Skeletal muscle tissue (tissue), 4 donors: ENCODE measurements around the gene PLVAP. TPM values are rescaled to one million over a fixed set of nuclear protein-coding genes. Genes with fewer than 3 reads are reported as not detected.

Source experiments
- H3K27ac ChIP-seq: one replicate; pipeline ENCODE4 v1.7.0; 2013; ENCODE audit warnings: mild to moderate bottlenecking, low read depth, low read length, inconsistent platforms
- H3K27me3 ChIP-seq, 3 donors: one replicate each; pipeline ENCODE4 v1.7.0; 2013; ENCODE audit warnings: low read length in 3 of 3; ENCODE audit not compliant: control insufficient read depth in 3 of 3, insufficient read depth in 3 of 3
- H3K36me3 ChIP-seq, 3 donors: one replicate each; pipeline ENCODE4 v1.7.0; 2013; ENCODE audit warnings: low read length in 3 of 3; ENCODE audit not compliant: control insufficient read depth in 3 of 3, insufficient read depth in 3 of 3
- H3K4me1 ChIP-seq, 3 donors: one replicate each; pipeline ENCODE4 v1.7.0; 2013; ENCODE audit warnings: low read length in 3 of 3, mild to moderate bottlenecking in 3 of 3; ENCODE audit not compliant: control insufficient read depth in 3 of 3, insufficient read depth in 3 of 3
- H3K4me3 ChIP-seq, 3 donors: one replicate each; pipeline ENCODE4 v1.7.0; 2013; ENCODE audit warnings: low read length in 3 of 3
- H3K9ac ChIP-seq, 3 donors: one replicate each; pipeline ENCODE4 v1.7.0; 2013; ENCODE audit warnings: low read length in 3 of 3, mild to moderate bottlenecking in 3 of 3, moderate library complexity in 2 of 3, low read depth in 1 of 3
- H3K9me3 ChIP-seq, 3 donors: one replicate each; pipeline ENCODE4 v1.7.0; 2013; ENCODE audit warnings: low read length in 3 of 3; ENCODE audit not compliant: control insufficient read depth in 3 of 3
- total RNA-seq: library from RNA; depleted of rRNA; stranded (reverse); fragments of >200 nt; gene quantifications from one replicate; pipeline ENCODE4 v1.2.3, GENCODE V29; 2014
- donor health status: Osteomylitis.

PLVAP gene
- total RNA-seq, 1 donor from 2014 or later = 12.5 TPM

DNA sequence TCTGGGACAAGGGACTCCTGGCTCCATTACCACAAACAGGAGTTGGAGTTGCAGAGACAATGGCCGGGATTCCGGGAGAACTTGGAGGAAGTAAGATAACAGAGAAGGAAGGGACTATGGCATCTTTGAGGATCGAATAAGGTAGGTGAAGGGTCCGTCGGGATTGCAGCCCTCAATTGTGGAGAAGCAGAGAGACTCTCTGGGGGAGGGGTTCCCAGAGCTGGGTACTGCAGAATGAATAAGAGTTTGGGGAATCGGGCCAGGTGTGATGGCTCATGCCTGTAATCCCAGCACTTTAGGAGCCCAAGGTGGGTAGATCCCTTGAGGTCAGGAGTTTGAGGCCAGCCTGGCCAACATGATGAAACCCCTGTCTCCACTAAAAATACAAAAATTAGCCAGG lies 24.5 kb upstream of the PLVAP start:
- H3K27me3 ChIP-seq = peaks cover 0 to 8% (median 0%) of the 10 kb centered on the region in 3 donors
- peaks cover under 1 to 16% (median 11%) of the 10 kb centered on the region in 3 donors for H3K4me1 ChIP-seq
- H3K9ac ChIP-seq = no peak overlapping the region
- H3K27ac ChIP-seq = no peak overlapping the region
- no peak overlapping the region for H3K4me3 ChIP-seq
- H3K9me3 ChIP-seq = no peaks in the 10 kb centered on the region
- no peaks in the 10 kb centered on the region for H3K36me3 ChIP-seq

DNA sequence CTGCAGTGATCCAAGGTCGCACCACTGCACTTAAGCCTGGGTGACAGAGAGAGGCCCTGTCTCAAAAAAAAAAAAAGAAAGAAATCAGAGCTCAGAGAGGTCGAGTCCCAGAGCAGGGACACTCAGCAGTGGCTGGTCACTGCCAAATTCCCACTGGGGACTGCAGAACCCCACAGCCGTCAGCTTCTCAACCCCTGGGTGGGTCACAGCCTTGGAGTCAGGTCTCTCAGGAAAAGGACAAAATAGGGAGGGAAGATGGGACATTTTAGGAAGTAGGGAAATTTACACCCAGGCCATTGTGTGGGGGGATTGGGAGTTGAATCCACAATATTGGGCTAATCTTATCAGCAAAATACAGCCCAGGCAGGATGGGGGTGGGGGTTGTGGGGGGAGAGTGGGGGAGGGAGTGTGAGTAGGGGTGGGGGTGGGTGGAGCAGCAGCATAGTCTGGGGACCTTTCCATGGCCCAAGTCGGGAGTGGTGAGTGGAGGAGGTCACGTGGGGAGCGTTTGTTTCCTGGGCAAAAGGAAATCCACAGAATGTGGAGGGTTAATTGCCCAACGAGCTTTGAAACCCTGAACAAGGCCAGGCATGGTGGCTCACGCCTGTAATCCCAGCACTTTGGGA lies 21.9 kb upstream of the PLVAP start:
- Histone ChIP-seq H3K4me1 (peaks cover 0 to 9% (median 6%) of the 10 kb centered on the region in 3 donors), H3K9me3 (no peaks in the 10 kb centered on the region), H3K36me3 (no peaks in the 10 kb centered on the region), H3K9ac (no peak overlapping the region), H3K27me3 (peaks cover 1 to 16% (median 9%) of the 10 kb centered on the region in 3 donors), H3K4me3 (no peak overlapping the region), H3K27ac (no peak overlapping the region)

DNA sequence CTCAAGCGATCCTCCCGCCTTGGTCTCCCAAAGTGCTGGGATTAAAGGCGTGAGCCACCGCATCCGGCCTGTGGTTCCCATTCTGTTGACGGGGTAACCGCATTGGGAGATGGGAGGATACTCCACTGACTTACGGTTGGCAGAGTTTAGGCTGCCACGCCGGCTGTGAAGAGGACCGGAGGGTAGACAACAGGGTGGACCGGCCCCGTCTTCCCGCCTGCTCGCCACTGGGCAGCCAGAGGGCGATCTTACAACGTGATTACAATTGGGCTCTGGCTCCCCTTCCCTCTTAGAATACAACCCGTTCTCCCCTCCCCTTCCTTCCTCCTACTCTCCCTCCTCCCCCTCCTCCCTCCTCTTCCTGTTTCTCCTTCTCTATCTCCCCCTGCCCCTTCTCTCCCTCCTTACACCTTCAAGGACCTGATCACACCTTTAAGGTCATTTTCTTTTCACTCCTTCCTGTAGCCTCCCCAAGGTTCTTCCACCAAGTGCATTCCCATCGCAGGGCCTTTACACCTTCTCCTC lies 17.8 kb upstream of the PLVAP start:
- Histone ChIP-seq H3K27ac (no peak overlapping the region), H3K4me3 (no peak overlapping the region), H3K36me3 (no peaks in the 10 kb centered on the region), H3K4me1 (peaks cover 11 to 23% (median 15%) of the 10 kb centered on the region in 3 donors), H3K27me3 (peaks cover 7 to 41% (median 22%) of the 10 kb centered on the region in 3 donors), H3K9me3 (no peaks in the 10 kb centered on the region), H3K9ac (no peak overlapping the region)

DNA sequence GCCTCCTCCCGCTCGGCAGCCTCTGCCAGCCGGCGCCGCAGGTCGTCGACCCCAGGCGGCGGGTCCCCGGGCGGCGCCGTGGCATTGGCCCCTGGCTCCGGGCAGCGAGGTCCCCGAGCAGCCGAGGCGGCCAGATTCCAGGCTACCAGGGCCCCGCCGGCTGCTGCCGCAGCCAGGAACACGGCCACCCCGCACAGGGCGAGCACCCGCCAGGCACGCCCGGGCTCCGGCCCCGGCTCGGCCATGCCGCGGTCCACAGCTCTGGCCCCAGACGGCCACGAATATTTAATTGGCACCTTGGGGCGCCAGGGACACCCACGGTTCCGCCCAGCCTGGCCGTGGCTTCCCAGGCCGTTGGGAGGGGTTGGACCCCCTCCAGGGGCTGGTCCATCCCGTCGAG lies 16.8 kb upstream of the PLVAP start, which contains the start of gene CCDC194:
Gene CCDC194 (minus strand): TSS at position 283 of the 400 bp plus-strand sequence. CDS start 38 bp downstream, at position 245.
- Histone ChIP-seq H3K27ac (no peak within 1 kb of the TSS), H3K9me3 (no peaks in the 10 kb centered on the region), H3K36me3 (no peaks in the 10 kb centered on the region), H3K9ac (no peak within 1 kb of the TSS), H3K4me1 (peaks cover 11 to 23% (median 15%) of the 10 kb centered on the region in 3 donors), H3K27me3 (peaks cover 7 to 42% (median 22%) of the 10 kb centered on the region in 3 donors), H3K4me3 (no peak within 1 kb of the TSS)

DNA sequence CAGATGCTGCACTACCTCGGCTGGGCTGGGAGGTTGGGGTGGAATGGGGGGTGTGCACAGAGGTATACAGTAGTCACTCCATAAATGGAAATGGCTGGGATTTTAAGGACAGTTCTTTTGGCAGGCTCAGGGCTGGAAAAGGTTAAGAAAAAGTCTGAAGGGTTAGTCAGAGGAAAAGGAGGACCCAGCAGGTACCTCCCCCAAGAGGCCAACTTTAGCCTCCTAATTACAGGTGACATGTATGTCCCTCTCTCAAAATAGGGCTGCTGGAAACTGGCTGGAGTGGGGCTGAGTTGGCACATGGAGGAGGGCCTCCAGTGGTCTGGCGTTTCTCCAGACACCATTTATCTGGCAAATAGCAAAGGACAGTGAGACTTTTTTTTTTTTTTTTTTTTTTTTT lies 15.9 kb upstream of the PLVAP start:
- no peak overlapping the region for H3K9ac ChIP-seq
- H3K36me3 ChIP-seq = no peaks in the 10 kb centered on the region
- H3K4me3 ChIP-seq = no peak overlapping the region
- H3K9me3 ChIP-seq = no peaks in the 10 kb centered on the region
- H3K27me3 ChIP-seq = peaks cover 7 to 42% (median 22%) of the 10 kb centered on the region in 3 donors
- no peak overlapping the region for H3K27ac ChIP-seq
- H3K4me1 ChIP-seq = peaks cover 11 to 23% (median 15%) of the 10 kb centered on the region in 3 donors

DNA sequence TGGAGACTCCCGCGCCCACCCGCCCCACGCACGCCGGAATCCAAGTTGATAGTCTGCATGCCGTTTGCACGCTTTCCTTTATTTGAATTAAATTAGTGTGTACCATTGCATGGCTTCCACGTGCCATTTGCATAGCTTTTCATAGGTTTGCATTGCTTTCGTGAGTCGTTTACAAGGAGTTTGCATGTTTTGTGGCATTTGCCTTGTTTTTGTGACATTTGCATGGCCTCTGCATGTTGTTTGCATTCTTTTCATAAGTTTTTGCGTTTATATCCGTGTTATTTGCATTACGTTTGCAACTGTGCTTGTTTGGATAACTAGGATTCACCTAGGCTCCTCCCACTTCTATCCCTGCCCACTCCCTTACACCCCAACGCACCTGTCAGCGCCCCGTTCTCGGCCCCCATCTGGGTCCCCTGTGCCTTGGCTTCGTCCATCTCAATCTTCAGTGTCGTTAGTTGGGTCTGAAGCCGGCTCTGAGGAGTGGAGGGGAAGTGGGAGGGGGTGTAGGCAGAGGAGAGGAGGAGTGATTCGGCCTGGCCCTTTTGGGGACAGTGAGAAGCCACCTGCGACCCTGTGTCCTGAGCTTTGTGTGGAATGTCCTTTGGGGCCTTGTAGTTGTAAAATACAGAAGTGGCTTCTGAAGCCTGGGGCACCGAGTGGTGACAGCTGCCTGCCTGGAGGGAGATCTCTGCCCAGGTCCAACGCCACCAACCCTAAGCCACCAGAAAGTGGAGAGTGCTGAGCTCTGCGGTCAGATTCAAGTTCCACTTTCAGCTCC lies 14.4 kb upstream of the PLVAP start:
- Histone ChIP-seq H3K36me3 (no peaks in the 10 kb centered on the region), H3K9ac (peak overlapping the region in 2 of 3 donors; percentile 23 to 27), H3K27ac (no peak overlapping the region), H3K4me1 (peaks cover 11 to 23% (median 15%) of the 10 kb centered on the region in 3 donors), H3K27me3 (peaks cover 7 to 42% (median 22%) of the 10 kb centered on the region in 3 donors), H3K4me3 (peak overlapping the region; percentile 52 to 67 (median 65)), H3K9me3 (no peaks in the 10 kb centered on the region)

DNA sequence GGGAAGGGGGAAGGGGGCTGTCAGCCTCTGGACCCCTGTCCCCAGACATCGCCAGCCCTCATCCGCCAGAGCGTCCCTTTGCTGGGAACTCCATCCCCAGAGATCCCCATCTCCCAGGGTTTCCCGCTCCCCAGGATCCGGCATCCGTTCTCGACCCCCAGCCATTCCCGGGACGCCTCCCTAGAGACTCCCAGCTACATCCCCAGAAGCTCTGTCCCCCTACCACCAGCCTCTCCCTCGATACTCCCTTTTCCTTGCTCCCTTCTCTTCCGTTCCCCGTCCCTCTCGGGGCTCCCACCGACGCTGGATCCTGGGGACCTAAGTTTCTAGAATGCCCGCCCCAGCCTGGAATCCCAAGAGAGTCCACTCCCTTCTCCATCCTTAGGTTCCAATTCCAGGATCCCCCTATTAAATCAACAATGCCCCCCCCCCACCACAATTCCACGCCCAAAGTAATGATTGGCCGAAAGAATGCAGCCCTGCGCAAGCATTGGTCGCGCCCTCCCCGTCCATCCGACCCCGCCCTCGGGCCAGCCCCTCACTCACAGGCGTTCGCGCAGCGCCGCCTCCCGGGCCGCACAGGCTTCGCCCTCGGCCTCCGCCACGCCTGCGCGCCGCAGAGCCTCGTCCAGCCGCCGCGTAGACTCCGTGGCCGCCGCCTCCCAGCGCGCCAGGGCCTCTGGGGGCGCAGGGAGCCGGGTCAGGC lies 13.7 kb upstream of the PLVAP start:
- Histone ChIP-seq H3K27me3 (peaks cover 7 to 42% (median 22%) of the 10 kb centered on the region in 3 donors), H3K4me3 (peak overlapping the region; percentile 65 to 73 (median 68)), H3K9ac (peak overlapping the region in 2 of 3 donors; percentile 54 to 62), H3K27ac (no peak overlapping the region), H3K9me3 (no peaks in the 10 kb centered on the region), H3K4me1 (peaks cover 11 to 23% (median 16%) of the 10 kb centered on the region in 3 donors), H3K36me3 (no peaks in the 10 kb centered on the region)

DNA sequence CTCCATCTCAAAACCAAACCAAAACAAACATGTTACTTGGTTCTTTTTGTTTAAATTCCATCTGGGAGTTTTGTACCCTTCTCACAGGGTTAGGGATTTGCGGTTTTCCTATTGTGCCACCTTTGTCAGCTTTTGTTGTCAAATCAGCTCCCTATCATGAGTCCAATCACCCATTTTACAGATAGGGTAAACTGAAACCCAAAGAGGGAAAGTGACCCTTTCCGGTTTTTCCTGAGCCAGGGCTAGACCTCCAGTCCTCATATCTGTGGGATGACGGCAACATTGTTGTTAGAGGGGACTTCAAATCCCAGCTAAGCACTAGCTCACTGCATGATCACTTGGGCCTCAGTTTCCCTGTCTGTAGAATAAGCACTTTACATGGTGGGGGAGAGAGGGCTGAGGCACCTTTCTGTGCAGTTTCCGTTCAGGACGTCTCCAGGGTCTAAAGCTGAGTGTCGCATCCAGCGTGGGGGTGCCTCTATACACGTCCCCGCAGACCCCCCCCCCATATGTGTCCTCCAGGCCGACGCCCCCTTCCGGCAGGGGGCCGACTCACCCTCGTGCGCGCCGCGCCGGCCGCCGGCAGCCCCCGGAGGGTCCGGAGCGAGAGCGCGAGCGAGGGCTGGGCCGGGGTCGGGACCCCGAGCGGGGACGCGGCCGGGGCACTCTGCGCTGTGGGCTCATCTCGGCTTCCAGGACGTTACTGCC lies 13.0 kb upstream of the PLVAP start:
- peak overlapping the region in 2 of 3 donors; percentile 54 to 62 for H3K9ac ChIP-seq
- peaks cover 7 to 42% (median 22%) of the 10 kb centered on the region in 3 donors for H3K27me3 ChIP-seq
- no peaks in the 10 kb centered on the region for H3K36me3 ChIP-seq
- H3K4me3 ChIP-seq = peak overlapping the region; percentile 65 to 73 (median 68)
- peaks cover 11 to 23% (median 19%) of the 10 kb centered on the region in 3 donors for H3K4me1 ChIP-seq
- no peaks in the 10 kb centered on the region for H3K9me3 ChIP-seq
- no peak overlapping the region for H3K27ac ChIP-seq

DNA sequence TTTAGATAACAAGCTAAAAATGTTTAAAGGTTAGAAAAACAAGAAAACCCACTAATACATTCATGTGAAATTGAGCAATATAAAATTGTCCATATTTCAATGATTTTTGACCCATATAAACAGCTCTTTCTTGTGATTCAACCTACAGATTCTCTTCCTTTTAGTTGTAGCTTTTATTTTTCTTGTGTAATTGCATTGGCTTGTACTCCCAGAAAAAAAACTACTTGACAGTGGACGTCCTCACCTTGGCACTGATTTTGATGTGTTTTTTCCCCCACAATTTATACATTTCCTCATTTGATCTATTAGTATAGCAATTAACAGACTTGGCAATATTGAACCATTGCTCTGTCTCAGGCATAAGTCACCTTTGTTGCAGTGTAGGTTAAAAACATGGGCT lies 12.1 kb upstream of the PLVAP start:
- Histone ChIP-seq H3K9me3 (no peaks in the 10 kb centered on the region), H3K9ac (no peak overlapping the region), H3K36me3 (no peaks in the 10 kb centered on the region), H3K4me3 (no peak overlapping the region), H3K27me3 (peaks cover 7 to 37% (median 15%) of the 10 kb centered on the region in 3 donors), H3K4me1 (peaks cover 11 to 19% (median 17%) of the 10 kb centered on the region in 3 donors), H3K27ac (no peak overlapping the region)
